Neural cell (in vitro differentiated cells): ENCODE data around the gene C3orf70.

Experiments
- EP300 ChIP-seq: fragments of 450-650 bp; conservative IDR thresholded peaks from 2 replicates; pipeline ENCODE4 v1.6.1; 2014; ENCODE audit warnings: antibody characterized with exemption, mild to moderate bottlenecking, moderate library complexity; ENCODE audit not compliant: poor library complexity, severe bottlenecking
- EZH2 ChIP-seq: fragments of 200-600, 300-800 bp; shearing (Covaris generic), sonication (generic); IDR thresholded peaks from 2 replicates; pipeline ENCODE4 v1.6.1; 2014; ENCODE audit warnings: antibody characterized with exemption, low read length, borderline replicate concordance, mild to moderate bottlenecking; ENCODE audit not compliant: insufficient read depth, poor library complexity, severe bottlenecking
- POLR2AphosphoS5 ChIP-seq: IDR thresholded peaks from 2 replicates; pipeline ENCODE4 v1.6.1; 2012
- RAD21 ChIP-seq: fragments of 450-650 bp; conservative IDR thresholded peaks from 2 replicates; pipeline ENCODE4 v1.6.1; 2014; ENCODE audit warnings: antibody characterized with exemption, mild to moderate bottlenecking, moderate library complexity
- SMC3 ChIP-seq: fragments of 450-650 bp; conservative IDR thresholded peaks from 2 replicates; pipeline ENCODE4 v1.6.1; 2014; ENCODE audit warnings: antibody characterized with exemption, mild to moderate bottlenecking, moderate library complexity; ENCODE audit not compliant: poor library complexity
- TAF1 ChIP-seq: IDR thresholded peaks from 2 replicates; pipeline ENCODE4 v1.6.1; 2012; ENCODE audit warnings: low read depth
- TF ChIP-seq, protein P1 (sequence below): fragments of 450-650 bp; IDR thresholded peaks from 2 replicates; pipeline ENCODE4 v1.5.1; 2014; ENCODE audit warnings: antibody characterized with exemption, mild to moderate bottlenecking, moderate library complexity; ENCODE audit not compliant: poor library complexity, severe bottlenecking
- TF ChIP-seq, protein P2 (sequence below): IDR thresholded peaks from 2 replicates; pipeline ENCODE4 v1.6.1; 2012; ENCODE audit warnings: borderline replicate concordance

DNA sequence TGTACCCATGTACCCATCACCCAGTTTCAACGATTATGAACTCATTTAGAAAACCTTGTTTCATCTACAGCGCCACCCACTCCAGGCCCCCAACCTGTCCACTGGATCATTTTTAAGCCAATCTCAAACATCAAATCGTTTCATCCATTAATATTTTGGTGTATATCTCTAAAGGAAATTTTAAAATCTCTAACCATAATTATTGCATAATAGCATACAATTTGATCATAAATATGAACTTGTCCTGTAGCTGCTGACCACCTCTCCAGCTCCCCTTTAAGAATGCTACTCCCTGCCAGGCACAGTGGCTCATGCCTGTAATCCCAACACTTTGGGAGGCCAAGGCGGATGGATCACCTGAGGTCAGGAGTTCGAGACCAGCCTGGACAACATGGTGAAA, 2.8 kb upstream of the C3orf70 start:
- TF ChIP-seq, protein P1, sequence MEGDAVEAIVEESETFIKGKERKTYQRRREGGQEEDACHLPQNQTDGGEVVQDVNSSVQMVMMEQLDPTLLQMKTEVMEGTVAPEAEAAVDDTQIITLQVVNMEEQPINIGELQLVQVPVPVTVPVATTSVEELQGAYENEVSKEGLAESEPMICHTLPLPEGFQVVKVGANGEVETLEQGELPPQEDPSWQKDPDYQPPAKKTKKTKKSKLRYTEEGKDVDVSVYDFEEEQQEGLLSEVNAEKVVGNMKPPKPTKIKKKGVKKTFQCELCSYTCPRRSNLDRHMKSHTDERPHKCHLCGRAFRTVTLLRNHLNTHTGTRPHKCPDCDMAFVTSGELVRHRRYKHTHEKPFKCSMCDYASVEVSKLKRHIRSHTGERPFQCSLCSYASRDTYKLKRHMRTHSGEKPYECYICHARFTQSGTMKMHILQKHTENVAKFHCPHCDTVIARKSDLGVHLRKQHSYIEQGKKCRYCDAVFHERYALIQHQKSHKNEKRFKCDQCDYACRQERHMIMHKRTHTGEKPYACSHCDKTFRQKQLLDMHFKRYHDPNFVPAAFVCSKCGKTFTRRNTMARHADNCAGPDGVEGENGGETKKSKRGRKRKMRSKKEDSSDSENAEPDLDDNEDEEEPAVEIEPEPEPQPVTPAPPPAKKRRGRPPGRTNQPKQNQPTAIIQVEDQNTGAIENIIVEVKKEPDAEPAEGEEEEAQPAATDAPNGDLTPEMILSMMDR = no peak
- no peak for TF ChIP-seq TAF1
- TF ChIP-seq, protein P2, sequence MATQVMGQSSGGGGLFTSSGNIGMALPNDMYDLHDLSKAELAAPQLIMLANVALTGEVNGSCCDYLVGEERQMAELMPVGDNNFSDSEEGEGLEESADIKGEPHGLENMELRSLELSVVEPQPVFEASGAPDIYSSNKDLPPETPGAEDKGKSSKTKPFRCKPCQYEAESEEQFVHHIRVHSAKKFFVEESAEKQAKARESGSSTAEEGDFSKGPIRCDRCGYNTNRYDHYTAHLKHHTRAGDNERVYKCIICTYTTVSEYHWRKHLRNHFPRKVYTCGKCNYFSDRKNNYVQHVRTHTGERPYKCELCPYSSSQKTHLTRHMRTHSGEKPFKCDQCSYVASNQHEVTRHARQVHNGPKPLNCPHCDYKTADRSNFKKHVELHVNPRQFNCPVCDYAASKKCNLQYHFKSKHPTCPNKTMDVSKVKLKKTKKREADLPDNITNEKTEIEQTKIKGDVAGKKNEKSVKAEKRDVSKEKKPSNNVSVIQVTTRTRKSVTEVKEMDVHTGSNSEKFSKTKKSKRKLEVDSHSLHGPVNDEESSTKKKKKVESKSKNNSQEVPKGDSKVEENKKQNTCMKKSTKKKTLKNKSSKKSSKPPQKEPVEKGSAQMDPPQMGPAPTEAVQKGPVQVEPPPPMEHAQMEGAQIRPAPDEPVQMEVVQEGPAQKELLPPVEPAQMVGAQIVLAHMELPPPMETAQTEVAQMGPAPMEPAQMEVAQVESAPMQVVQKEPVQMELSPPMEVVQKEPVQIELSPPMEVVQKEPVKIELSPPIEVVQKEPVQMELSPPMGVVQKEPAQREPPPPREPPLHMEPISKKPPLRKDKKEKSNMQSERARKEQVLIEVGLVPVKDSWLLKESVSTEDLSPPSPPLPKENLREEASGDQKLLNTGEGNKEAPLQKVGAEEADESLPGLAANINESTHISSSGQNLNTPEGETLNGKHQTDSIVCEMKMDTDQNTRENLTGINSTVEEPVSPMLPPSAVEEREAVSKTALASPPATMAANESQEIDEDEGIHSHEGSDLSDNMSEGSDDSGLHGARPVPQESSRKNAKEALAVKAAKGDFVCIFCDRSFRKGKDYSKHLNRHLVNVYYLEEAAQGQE = no peak
- TF ChIP-seq SMC3 = no peak
- no peak for TF ChIP-seq EP300
- no peak for TF ChIP-seq POLR2AphosphoS5
- TF ChIP-seq RAD21 = no peak
- TF ChIP-seq EZH2 = no peak
